Effector memory CD8-positive, alpha-beta T cell (primary cell): ENCODE measurements around the gene SPATA32.

Experiments
- ATAC-seq: fragments of 150-1000 bp; cut with Tn5 transposase; replicated peaks from 2 replicates; pipeline ENCODE4 v1.10.0; 2021; ENCODE audit warnings: mild to moderate bottlenecking, moderate library complexity
- DNase-seq, 3 experiments: peaks; one replicate each; pipeline ENCODE4 v3.0.0; 2021
- H3K27ac Mint-ChIP-seq, 2 donors: one replicate each; pipeline ENCODE4 v1.8.0; 2022; ENCODE audit warnings: mild to moderate bottlenecking in 2 of 2, mixed read lengths in 2 of 2, moderate library complexity in 2 of 2
- H3K27me3 Mint-ChIP-seq, 2 donors: one replicate each; pipeline ENCODE4 v1.8.0; 2022; ENCODE audit warnings: mixed read lengths in 2 of 2
- H3K36me3 Mint-ChIP-seq: one replicate; pipeline ENCODE4 v1.8.0; 2022; ENCODE audit warnings: mild to moderate bottlenecking, moderate library complexity, mixed read lengths; ENCODE audit not compliant: insufficient read depth
- H3K4me1 Mint-ChIP-seq, 2 donors: one replicate each; pipeline ENCODE4 v1.8.0; 2022; ENCODE audit warnings: low read depth in 2 of 2, mixed read lengths in 2 of 2
- H3K4me3 Mint-ChIP-seq, 2 donors: one replicate each; pipeline ENCODE4 v1.8.0; 2022; ENCODE audit warnings: mild to moderate bottlenecking in 2 of 2, mixed read lengths in 2 of 2, moderate library complexity in 2 of 2
- H3K9me3 Mint-ChIP-seq, 2 donors: one replicate each; pipeline ENCODE4 v1.8.0; 2022; ENCODE audit warnings: mixed read lengths in 2 of 2

SPATA32 gene

GRCh38 chr17:45274033-45274432 is 12.1 kb upstream of the SPATA32 start:
- Mint-ChIP-seq H3K4me3 (no peak overlapping the region), H3K36me3 (peaks cover 68% of the 10 kb centered on the region), H3K27ac (no peak overlapping the region), H3K9me3 (no peaks in the 10 kb centered on the region), H3K27me3 (no peaks in the 10 kb centered on the region), H3K4me1 (peaks cover 7 to 9% of the 10 kb centered on the region in 2 donors)
- DNase-seq = no peak
- no peak for ATAC-seq

DNA sequence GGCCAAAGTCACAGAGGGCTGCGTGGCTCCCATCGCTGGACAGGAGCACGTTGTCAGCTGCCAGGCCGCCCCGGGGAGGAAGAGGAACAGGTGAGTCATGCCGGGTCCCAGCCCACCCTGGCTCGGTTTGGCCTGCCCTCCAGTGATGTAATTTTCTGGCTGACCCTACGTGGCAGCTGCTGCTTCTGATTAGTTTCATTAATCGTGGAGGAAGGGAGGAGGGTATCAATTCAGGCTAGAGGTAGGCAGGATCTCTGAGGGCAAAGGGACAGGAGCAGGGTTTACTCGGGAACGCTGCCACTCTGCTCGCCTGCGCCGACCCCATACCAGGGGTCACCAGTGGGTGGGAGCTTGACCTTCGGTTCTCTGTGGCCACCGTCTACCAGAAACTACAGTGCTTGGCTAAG is 11.7 kb upstream of the SPATA32 start:
- peak overlapping the region in 1 of 2 donors; percentile 62 for H3K27ac Mint-ChIP-seq
- no peaks in the 10 kb centered on the region for H3K9me3 Mint-ChIP-seq
- peaks cover 7 to 9% of the 10 kb centered on the region in 2 donors for H3K4me1 Mint-ChIP-seq
- no peaks in the 10 kb centered on the region for H3K27me3 Mint-ChIP-seq
- peaks cover 68% of the 10 kb centered on the region for H3K36me3 Mint-ChIP-seq
- ATAC-seq (no peak), DNase-seq (no peak)
- no peak overlapping the region for H3K4me3 Mint-ChIP-seq

GRCh38 chr17:45271603-45272002 is 9.7 kb upstream of the SPATA32 start:
- H3K27me3 Mint-ChIP-seq = no peaks in the 10 kb centered on the region
- H3K4me1 Mint-ChIP-seq = peaks cover 0 to 3% of the 10 kb centered on the region in 2 donors
- peak overlapping the region in 1 of 2 donors; percentile 28 for H3K27ac Mint-ChIP-seq
- no peaks in the 10 kb centered on the region for H3K9me3 Mint-ChIP-seq
- DNase-seq (no peak), ATAC-seq (no peak)
- H3K4me3 Mint-ChIP-seq = no peak overlapping the region
- H3K36me3 Mint-ChIP-seq = peaks cover 72% of the 10 kb centered on the region

DNA sequence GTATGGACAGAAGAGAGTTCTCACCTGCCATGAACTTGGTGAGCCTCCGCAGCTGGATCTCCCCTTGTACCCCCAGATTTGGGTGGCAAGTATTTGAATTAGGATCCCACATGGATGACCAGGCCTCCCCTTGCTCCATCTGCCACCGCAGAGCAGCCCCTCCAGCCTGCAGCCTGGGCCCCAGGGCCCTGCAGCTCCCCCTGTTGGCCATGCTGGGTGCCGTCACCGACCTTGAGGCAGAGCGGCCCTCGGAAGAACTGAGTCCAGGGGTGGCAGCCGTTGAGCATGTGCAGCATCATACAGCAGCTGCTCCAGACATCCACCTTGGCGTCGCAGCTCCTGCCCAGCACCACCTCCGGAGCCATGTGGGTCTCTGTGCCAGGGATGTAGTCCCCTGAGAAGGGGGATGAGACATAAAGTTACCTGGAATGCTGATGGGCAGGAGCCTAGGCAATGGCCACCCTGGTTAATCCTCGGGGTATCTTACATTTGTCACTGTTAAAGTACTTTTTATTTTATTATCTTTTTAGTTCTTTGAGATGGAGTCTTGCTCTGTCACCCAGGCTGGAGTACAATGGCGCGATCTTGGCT is 9.0 kb upstream of the SPATA32 start:
- no peaks in the 10 kb centered on the region for H3K9me3 Mint-ChIP-seq
- no peak overlapping the region for H3K4me3 Mint-ChIP-seq
- H3K36me3 Mint-ChIP-seq = peaks cover 76% of the 10 kb centered on the region
- no peaks in the 10 kb centered on the region for H3K27me3 Mint-ChIP-seq
- no peak overlapping the region for H3K27ac Mint-ChIP-seq
- peaks cover 0 to 3% of the 10 kb centered on the region in 2 donors for H3K4me1 Mint-ChIP-seq
- ATAC-seq = peak; percentile 63
- DNase-seq = peak; percentile 38 to 45 (median 43)

DNA sequence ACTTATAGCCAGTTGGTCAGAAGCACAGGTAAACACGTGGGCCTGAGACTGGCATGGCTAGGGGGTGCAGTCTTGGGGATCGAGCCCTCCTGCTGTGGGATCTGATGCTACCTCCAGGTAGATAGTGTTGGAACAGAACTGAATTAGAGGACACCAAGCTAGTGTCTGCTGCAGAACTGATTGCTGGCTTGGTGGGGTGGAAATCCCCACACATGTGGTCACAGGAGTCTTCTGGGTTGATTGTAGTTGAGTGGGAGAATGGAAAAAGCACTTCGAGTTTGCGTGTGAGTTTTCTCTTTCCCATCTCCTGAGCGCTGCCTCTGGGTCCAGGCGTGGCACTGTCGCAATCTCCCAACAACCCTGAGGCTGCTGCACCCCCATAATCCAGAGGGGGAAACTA is 8.0 kb upstream of the SPATA32 start:
- Mint-ChIP-seq H3K27ac (peak overlapping the region; percentile 53 to 81), H3K4me3 (no peak overlapping the region), H3K9me3 (no peaks in the 10 kb centered on the region), H3K4me1 (peaks cover 0 to 3% of the 10 kb centered on the region in 2 donors), H3K36me3 (peaks cover 81% of the 10 kb centered on the region), H3K27me3 (no peaks in the 10 kb centered on the region)
- DNase-seq = no peak
- ATAC-seq = no peak

- Mint-ChIP-seq H3K27me3 (no peaks in the 10 kb centered on the region), H3K4me1 (peaks cover 0 to 5% of the 10 kb centered on the region in 2 donors), H3K27ac (peak overlapping the region in 1 of 2 donors; percentile 66), H3K4me3 (no peak overlapping the region), H3K36me3 (peaks cover 68% of the 10 kb centered on the region), H3K9me3 (no peaks in the 10 kb centered on the region)
- DNase-seq = no peak
- ATAC-seq = no peak
These were observed 5.7 kb upstream of the SPATA32 start for GRCh38 chr17:45267436-45268055.

DNA sequence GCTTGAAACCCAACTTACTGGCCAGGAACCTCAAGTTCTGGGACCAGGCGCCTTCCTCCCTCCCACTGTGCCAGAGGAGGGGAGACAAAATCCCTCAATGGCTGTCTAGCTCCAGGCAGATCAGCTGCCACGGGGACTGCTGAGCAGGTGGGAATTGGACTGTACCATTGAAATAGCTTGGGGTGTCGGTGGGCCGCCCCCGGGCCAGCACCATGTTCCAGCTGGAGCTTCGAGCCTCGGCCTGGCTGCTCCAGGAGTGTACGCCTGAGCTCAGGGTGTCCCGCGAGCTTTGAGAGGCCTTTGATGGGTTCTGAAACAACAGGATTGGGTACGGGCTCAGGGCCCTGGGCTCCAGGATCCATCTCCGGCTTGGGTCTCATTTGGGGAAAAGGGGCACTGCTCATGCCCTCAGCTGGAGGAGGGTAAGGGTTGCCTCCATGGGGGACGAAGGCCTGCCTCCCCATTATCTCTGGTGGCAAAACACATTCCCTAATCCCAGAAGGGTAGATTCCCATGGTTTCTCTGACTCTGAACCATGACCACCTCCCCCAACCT is 4.6 kb upstream of the SPATA32 start:
- no peaks in the 10 kb centered on the region for H3K27me3 Mint-ChIP-seq
- H3K4me3 Mint-ChIP-seq = no peak overlapping the region
- peaks cover 0 to 11% of the 10 kb centered on the region in 2 donors for H3K4me1 Mint-ChIP-seq
- peaks cover 57% of the 10 kb centered on the region for H3K36me3 Mint-ChIP-seq
- DNase-seq = no peak
- H3K9me3 Mint-ChIP-seq = no peaks in the 10 kb centered on the region
- peak overlapping the region in 1 of 2 donors; percentile 25 for H3K27ac Mint-ChIP-seq
- no peak for ATAC-seq

DNA sequence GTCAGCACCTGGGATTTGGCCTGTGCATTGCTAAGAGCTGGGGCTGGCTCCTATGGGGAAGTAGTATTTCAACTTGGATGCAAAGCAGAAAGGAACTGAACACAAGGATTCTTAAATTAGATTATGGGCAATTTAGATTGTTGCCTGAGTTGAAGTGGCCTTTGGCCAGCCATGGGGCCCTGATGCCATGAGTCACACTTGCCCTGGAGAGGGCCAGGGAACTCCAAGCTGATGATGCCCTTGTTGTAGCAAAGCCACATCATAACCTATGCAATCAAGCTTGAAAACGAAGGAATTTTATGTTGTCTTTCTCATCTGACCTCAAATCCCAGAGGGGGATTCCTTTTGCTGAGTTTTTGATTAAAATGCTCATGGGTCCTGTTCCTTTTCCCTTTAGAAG is 3.9 kb upstream of the SPATA32 start:
- peaks cover 54% of the 10 kb centered on the region for H3K36me3 Mint-ChIP-seq
- H3K4me1 Mint-ChIP-seq = peaks cover 0 to 13% of the 10 kb centered on the region in 2 donors
- H3K4me3 Mint-ChIP-seq = no peak overlapping the region
- H3K27ac Mint-ChIP-seq = peak overlapping the region in 1 of 2 donors; percentile 25
- no peaks in the 10 kb centered on the region for H3K27me3 Mint-ChIP-seq
- DNase-seq (no peak), ATAC-seq (no peak)
- H3K9me3 Mint-ChIP-seq = no peaks in the 10 kb centered on the region

DNA sequence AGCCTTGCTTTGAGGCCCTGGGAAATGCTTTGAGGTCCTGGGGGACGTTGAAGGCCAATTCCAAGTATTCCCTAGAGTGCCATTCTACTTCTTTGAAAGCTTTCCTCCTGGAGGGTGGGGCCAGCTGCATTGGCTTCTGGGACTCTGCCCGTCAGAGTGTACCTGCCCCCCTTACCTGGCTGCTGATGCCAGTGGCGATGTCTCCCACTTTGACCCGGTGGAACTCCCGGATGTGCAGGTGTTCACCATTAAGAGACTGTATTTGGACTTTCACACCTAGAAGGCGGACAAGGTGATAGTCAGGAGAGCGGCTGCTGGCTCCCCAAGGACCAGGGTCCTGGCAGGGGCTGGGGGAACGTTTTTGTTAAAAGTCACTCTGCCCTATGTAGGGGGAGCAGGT is 3.1 kb upstream of the SPATA32 start:
- Mint-ChIP-seq H3K27ac (peak overlapping the region in 1 of 2 donors; percentile 56), H3K9me3 (no peaks in the 10 kb centered on the region), H3K36me3 (peaks cover 46% of the 10 kb centered on the region), H3K4me3 (no peak overlapping the region), H3K4me1 (peaks cover 0 to 13% of the 10 kb centered on the region in 2 donors), H3K27me3 (no peaks in the 10 kb centered on the region)
- ATAC-seq (no peak), DNase-seq (no peak)

DNA sequence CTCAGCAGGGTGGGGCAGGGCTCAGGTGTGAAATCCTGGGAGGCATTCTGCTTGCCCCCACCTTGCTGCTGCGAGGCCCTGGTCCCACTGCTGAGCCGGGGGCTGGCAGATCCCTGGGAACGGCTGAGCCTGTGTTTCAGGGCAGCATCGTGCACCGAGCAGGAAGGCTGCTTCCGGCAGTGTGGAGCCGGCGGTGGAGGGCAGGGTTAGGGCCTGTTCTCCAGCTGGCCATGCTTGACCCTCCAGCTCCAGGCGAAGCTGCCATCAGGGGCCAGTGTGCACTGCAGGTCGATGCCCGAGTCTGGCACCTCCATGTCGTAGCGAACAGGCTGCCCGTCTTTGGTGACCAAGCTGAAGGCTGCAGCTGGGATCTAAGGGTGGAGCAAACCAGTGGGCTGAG is 2.5 kb upstream of the SPATA32 start:
- H3K36me3 Mint-ChIP-seq = peaks cover 40% of the 10 kb centered on the region
- ATAC-seq (no peak), DNase-seq (no peak)
- H3K27ac Mint-ChIP-seq = no peak overlapping the region
- H3K27me3 Mint-ChIP-seq = no peaks in the 10 kb centered on the region
- H3K9me3 Mint-ChIP-seq = no peaks in the 10 kb centered on the region
- peaks cover 0 to 13% of the 10 kb centered on the region in 2 donors for H3K4me1 Mint-ChIP-seq
- H3K4me3 Mint-ChIP-seq = no peak overlapping the region

DNA sequence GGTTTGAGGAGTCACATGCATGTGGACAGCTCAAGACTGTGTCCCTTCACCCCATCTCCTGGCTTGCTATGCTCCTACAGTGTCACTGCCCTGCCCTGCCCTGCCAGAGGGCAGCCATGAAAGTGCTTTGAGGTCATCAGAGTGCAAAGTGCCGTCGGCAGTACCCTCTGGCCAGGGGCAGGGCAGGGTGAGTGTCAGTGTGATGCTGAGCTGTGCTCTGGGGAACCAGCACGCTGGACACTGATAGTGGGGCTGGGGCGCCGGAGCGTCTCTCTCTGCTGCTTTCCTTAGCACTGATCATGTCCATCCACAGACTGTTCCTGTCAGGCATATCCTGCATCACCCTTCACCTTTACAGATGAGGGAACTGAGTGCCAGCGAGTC is 1.6 kb upstream of the SPATA32 start:
- no peak overlapping the region for H3K4me3 Mint-ChIP-seq
- no peak for ATAC-seq
- DNase-seq = no peak
- no peaks in the 10 kb centered on the region for H3K27me3 Mint-ChIP-seq
- H3K36me3 Mint-ChIP-seq = peaks cover 31% of the 10 kb centered on the region
- no peaks in the 10 kb centered on the region for H3K9me3 Mint-ChIP-seq
- H3K4me1 Mint-ChIP-seq = peaks cover 0 to 13% of the 10 kb centered on the region in 2 donors
- no peak overlapping the region for H3K27ac Mint-ChIP-seq

DNA sequence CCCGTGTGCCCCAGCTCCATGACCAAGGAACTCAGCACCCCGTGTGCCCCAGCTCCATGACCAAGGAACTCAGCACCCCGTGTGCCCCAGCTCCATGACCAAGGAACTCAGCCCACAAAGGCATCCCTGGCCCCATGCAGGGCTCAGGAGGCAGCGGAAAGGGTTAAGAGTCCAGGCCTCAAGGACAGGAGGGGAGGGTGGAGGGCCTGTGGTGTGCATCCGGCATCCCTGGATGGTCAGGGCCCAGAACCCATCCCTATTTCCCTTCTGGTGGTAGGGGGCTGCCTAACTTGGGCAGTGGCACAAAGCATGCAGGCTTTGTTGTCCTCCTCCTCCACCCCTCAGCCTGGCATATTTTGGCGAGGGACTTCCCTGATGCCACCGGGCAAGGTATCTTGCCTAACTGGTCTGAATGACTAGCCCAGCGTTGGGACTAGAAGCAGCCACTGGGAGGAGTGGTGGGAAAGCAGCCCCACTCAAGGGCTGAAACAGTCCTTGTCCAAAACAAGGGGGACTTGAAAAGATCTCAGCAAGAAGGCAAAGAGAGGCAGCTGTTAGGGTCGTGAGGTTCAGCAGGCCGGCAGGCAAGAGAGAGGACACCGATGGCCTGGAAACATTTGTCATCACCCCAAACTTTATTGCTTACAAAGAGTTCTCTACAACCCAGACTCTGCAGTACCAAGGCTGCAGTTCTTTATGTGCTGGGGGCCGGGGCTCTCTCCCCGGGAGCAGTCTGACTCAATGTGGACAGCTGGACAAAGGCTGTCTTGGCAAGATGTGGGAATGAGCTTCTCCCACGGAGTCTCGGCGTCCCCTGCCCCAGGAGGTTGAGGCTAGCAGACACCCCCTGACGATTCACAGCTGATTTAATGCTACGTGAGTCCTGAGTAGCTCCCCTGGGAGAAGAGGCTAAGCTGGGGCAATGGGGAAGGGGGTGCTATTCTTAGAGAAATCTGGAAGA is 902 bp upstream of the SPATA32 start:
- ATAC-seq = no peak
- DNase-seq = no peak
- peaks cover 5 to 14% of the 10 kb centered on the region in 2 donors for H3K4me1 Mint-ChIP-seq
- no peaks in the 10 kb centered on the region for H3K27me3 Mint-ChIP-seq
- H3K4me3 Mint-ChIP-seq = peak overlapping the region; percentile 84 to 86
- peaks cover 26% of the 10 kb centered on the region for H3K36me3 Mint-ChIP-seq
- peak overlapping the region; percentile 56 to 75 for H3K27ac Mint-ChIP-seq
- H3K9me3 Mint-ChIP-seq = no peaks in the 10 kb centered on the region

- no peaks in the 10 kb centered on the region for H3K27me3 Mint-ChIP-seq
- DNase-seq = no peak
- peaks cover 10 to 22% of the 10 kb centered on the region in 2 donors for H3K4me1 Mint-ChIP-seq
- H3K9me3 Mint-ChIP-seq = no peaks in the 10 kb centered on the region
- ATAC-seq = no peak
- peaks cover 15% of the 10 kb centered on the region for H3K36me3 Mint-ChIP-seq
- peak overlapping the region in 1 of 2 donors; percentile 46 for H3K27ac Mint-ChIP-seq
- H3K4me3 Mint-ChIP-seq = no peak overlapping the region
These were observed 1.6 kb downstream of the SPATA32 start for GRCh38 chr17:45260204-45260783.
